HG03196 (cell line): ENCODE data around the gene PLD1.
"Not testable (repeated sequence)": the region's sequence is repeated elsewhere in the genome, so short reads cannot be mapped to it uniquely, and the experiment has no call there.

Experiments
- ATAC-seq: cut with Tn5 transposase; IDR thresholded peaks from one replicate; pipeline ENCODE4 v1.9.1; 2021; ENCODE audit not compliant: unreplicated experiment

PLD1 gene

DNA sequence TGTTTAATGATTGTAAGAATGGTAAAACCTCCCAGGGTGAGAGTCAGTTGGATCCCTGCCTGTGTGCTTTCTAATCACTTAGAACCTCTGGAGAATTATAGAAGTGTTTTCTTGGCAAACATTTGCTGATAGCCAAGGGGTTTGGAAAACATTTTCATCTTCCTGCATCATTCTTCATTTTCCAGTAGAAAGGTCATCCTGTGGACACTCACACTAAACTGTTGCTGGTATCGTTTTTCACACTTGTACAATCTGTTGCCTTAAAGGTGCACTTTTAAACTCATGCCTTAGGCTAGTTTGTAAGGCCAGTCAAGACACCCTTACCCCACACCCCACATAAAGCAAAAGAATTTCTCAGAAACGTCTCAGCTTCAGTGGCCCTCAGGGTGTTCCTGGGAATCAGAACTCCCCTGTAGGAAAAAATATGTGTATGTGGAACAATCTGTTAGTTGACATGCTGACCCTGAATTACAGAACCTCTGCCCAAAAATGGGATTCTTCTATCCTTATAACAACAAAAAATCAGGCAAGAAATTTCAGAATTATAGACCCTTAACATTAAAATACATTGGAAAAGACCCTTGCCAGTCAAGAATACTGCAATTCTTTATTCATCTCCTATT lies 5.8 kb upstream of the PLD1 start:
- ATAC-seq: no peak

DNA sequence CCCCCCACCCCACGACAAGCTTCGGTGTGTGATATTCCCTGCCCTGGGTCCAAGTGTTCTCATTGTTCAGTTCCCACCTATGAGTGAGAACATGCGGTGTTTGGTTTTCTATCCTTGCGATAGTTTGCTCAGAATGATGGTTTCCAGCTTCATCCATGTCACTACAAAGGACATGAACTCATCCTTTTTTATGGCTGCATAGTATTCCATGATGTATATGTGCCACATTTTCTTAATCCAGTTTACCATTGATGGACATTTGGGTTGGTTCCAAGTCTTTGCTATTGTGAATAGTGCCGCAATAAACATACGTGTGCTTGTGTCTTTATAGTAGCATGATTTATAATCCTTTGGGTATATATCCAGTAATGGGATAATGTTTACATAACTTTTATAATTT lies 4.4 kb upstream of the PLD1 start:
- ATAC-seq: not testable (repeated sequence)

GRCh38 chr3:171813897-171814460 lies 3.7 kb upstream of the PLD1 start:
- ATAC-seq: peak; percentile 35

DNA sequence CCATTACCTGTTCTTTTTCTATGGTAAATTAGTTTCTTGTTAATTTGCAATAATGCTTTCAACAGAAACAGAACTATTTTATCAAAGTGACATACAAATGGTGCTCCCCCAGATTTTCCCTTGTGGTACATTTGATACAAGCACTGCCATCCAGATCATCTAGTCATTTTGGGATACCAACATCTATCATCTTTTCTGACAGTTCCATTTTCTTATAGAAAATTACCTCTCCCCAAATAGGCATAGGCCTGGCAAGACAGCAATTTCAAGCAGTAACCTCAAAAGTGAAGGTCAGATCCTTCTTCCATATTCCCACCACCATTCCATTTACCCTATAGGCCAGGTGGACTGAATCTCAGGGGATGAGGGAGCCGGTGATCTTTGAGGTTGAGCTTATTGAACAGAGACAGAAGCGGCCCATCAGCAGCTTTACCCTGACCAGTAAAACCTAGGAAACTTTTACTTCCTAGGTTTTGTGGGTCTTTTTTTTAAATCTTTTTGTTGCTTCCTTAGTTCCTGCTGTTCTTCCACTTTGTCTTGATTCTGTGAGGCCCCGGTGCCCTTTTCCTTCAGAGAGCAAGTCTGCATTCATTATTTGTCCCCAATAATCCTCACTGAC lies 3.1 kb upstream of the PLD1 start:
- no peak for ATAC-seq

GRCh38 chr3:171812811-171813210 lies 2.5 kb upstream of the PLD1 start:
- no peak for ATAC-seq

- no peak for ATAC-seq
Measured at GRCh38 chr3:171811913-171812335, 1.6 kb upstream of the PLD1 start.

- no peak for ATAC-seq
Measured at GRCh38 chr3:171811295-171811912, 1.1 kb upstream of the PLD1 start.

GRCh38 chr3:171810629-171811294 lies 479 bp upstream of the PLD1 start:
- ATAC-seq: no peak

DNA sequence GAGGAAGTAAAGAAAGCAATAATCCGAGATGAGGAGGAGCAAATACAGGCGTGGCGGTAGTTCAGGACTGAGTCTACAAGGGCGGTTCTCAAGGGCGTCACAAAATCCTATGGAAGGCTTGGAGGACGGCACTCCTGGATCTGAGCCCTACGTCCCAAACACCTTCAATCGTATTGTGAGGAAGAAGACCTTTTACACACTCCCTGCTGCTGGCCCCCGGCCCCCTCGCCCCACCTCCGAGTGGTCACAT lies 747 bp downstream of the PLD1 start:
- peak; percentile 25 for ATAC-seq

GRCh38 chr3:171807806-171808205 lies 2.5 kb downstream of the PLD1 start:
- ATAC-seq: no peak

DNA sequence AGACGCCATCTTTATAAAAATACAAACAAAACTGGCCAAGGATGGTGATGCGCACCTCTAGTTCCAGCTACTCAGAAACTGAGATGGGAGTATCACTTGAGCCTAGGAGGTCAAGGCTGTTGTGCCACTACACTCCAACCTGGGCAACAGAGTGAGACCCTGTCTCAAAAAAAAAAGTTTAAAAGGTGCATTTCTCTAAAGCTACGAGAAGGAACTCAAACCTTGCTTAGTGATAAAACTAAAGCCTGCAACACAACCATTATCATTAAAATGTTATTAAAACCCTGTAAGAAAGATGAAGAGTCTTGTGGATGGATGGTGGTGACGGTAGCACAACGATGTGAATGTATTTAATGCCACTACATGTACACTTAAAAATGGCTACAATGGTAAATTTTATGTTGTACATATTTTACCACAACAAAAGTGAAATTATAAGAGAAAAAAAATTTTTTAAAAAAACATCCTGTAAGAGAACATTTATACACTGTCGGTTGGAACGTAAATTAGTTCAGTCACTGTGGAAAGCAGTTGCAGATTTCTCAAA lies 3.1 kb downstream of the PLD1 start:
- no peak for ATAC-seq

- ATAC-seq: no peak
Measured at GRCh38 chr3:171806200-171807128, 3.8 kb downstream of the PLD1 start.

GRCh38 chr3:171805687-171806086 lies 4.6 kb downstream of the PLD1 start:
- ATAC-seq: no peak

DNA sequence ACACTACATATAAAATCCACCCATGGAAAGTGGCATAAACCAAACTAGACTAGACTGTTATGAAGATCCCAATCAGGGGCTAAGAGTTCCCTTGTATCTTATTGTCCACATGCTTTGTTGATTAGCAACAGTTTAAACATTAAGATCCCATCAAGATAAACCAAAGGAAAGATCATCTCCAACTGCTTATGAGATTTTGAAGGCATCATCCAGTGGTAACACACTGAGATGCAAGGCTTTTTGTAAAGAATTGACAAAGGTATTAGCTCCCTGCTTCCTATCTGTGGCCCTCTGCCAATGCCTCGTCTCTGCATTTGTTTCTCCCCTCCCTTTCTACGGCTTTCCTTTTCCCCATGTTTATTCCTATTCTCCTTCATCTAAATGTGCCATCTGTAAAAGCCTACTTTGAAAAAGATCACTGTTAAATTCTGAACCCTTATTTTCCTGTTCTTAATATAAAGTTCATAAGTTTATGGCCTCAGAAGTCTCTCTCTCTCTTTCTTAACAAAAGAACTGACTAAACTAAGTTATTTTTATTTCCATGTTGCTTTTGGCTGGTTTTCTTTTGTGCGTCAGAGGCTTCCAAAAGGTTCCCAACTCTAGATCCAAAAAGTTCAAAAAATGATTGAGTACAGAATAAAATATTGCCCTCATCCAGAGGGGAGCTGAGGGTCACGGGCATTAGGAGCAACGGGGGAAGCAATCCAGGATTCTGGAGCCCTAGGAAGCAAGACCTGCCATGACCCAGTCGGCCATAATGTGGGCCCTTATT lies 5.5 kb downstream of the PLD1 start:
- no peak for ATAC-seq

- no peak for ATAC-seq
Measured at GRCh38 chr3:171803044-171803443, 7.2 kb downstream of the PLD1 start.

DNA sequence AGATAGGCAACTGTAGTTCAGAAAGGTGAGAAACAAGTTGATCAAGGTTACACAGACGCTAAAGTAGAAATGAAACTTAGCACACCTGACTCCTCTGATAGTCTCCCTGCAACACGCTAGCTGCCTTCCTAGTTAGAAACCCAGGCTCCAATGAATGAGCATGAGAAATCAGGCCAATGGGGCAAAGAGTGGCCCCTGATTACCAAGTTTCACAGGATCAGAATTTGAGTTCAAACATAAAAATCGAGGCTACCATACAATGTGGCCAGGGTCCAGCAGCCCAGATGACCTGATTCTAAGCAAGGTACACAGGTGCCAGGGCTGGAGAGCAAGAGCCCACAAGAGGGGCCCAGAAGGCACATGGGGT lies 7.7 kb downstream of the PLD1 start:
- ATAC-seq: peak; percentile 32

GRCh38 chr3:171801738-171802589 lies 8.3 kb downstream of the PLD1 start:
- ATAC-seq: no peak

- no peak for ATAC-seq
Measured at GRCh38 chr3:171799501-171799900, 10.8 kb downstream of the PLD1 start.

DNA sequence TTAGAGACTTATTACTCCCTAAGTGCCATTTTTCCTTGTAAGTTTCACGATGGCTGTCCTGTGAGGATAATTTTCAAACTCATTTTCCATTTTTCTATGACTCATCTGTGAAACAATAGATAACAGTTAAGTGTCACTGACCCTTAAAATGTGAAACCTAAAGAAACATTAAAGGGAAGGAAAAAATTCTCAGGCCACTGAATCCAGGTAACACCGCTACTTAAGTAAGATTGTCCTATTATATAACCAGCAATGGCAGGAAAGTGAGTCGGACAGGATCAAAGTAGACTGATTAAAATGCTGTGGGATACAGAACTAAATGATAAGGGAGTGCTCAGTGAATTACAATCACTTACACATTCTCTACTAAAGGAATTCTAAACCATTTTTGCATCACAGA lies 12.4 kb downstream of the PLD1 start:
- ATAC-seq: no peak
